GM08714 (cell line): ENCODE measurements around the gene CHN1.
A peak's percentile ranks its signal among the peaks of the same experiment; 100 is the strongest.

Experiments used
- H3K4me3 ChIP-seq: fragments of 200-500 bp; sonication (Bioruptor generic); 2 replicates; pipeline ENCODE4 v1.5.1; 2014; ENCODE audit warnings: mild to moderate bottlenecking, low read length, inconsistent platforms
- ZNF274 ChIP-seq: IDR thresholded peaks from 2 replicates; pipeline ENCODE4 v1.6.1; 2012; ENCODE audit warnings: mild to moderate bottlenecking, low read depth, low read length

The CHN1 gene

GRCh38 chr2:175022923-175023322, 17.7 kb upstream of the CHN1 start:
- H3K4me3 ChIP-seq, result no peak overlapping the region
- no peak for TF ChIP-seq ZNF274

GRCh38 chr2:175019566-175020327, 14.6 kb upstream of the CHN1 start:
- no peak for TF ChIP-seq ZNF274
- no peak overlapping the region for H3K4me3 ChIP-seq

GRCh38 chr2:175017618-175018414, 12.6 kb upstream of the CHN1 start:
- TF ChIP-seq ZNF274, result no peak
- H3K4me3 ChIP-seq, result no peak overlapping the region

GRCh38 chr2:175015340-175015739, 10.2 kb upstream of the CHN1 start:
- no peak for TF ChIP-seq ZNF274
- no peak overlapping the region for H3K4me3 ChIP-seq

- no peak for TF ChIP-seq ZNF274
- H3K4me3 ChIP-seq, result no peak overlapping the region
These were observed 7.3 kb upstream of the CHN1 start for GRCh38 chr2:175012516-175012915.

- H3K4me3 ChIP-seq, result no peak overlapping the region
- TF ChIP-seq ZNF274, result no peak
These were observed 6.3 kb upstream of the CHN1 start for GRCh38 chr2:175011505-175011904.

GRCh38 chr2:175010848-175011254, 5.7 kb upstream of the CHN1 start:
- TF ChIP-seq ZNF274, result no peak
- H3K4me3 ChIP-seq, result no peak overlapping the region

- no peak overlapping the region for H3K4me3 ChIP-seq
- no peak for TF ChIP-seq ZNF274
These were observed 4.9 kb upstream of the CHN1 start for GRCh38 chr2:175009917-175010621.

GRCh38 chr2:175008801-175009495, 3.8 kb upstream of the CHN1 start:
- H3K4me3 ChIP-seq, result no peak overlapping the region
- TF ChIP-seq ZNF274, result no peak

- no peak overlapping the region for H3K4me3 ChIP-seq
- TF ChIP-seq ZNF274, result no peak
These were observed 2.8 kb upstream of the CHN1 start for GRCh38 chr2:175008009-175008408.

GRCh38 chr2:175007510-175007909, 2.3 kb upstream of the CHN1 start:
- H3K4me3 ChIP-seq, result no peak overlapping the region
- no peak for TF ChIP-seq ZNF274

GRCh38 chr2:175006281-175006680, 1.1 kb upstream of the CHN1 start:
- no peak overlapping the region for H3K4me3 ChIP-seq
- TF ChIP-seq ZNF274, result no peak

- TF ChIP-seq ZNF274, result no peak
- H3K4me3 ChIP-seq, result peak overlapping the region; percentile 77; the same call in 1 of the 2 replicates
These were observed 618 bp upstream of the CHN1 start for GRCh38 chr2:175005733-175006264.

GRCh38 chr2:175004730-175004979, 526 bp downstream of the CHN1 start:
- no peak for TF ChIP-seq ZNF274
- peak overlapping the region; percentile 77 for H3K4me3 ChIP-seq
